ENCODE results near the gene SEPTIN7. TPM values are rescaled to one million over a fixed set of nuclear protein-coding genes. Genes with fewer than 3 reads are reported as not detected.

The SEPTIN7 gene
- total and polyA plus RNA-seq, 9 of the 15 experiments (the other 6 are each of a cell fraction or from before 2014, with no cell fraction given) = 95.0 to 268 (median 163) TPM

- Histone ChIP-seq H3K27me3 (ENCODE audit: control insufficient read depth in 2 of 2, insufficient read depth in 2 of 2, low read length in 2 of 2) (no peaks in the 10 kb centered on the region), H4K20me1 (replicated peaks; ENCODE audit: control insufficient read depth, insufficient read depth, low read length) (no peaks in the 10 kb centered on the region; the same call in 1 of the 2 replicates), H3K4me1 (replicated peaks in 1 of 2; ENCODE audit: control insufficient read depth in 2 of 2, insufficient read depth in 2 of 2, low read length in 2 of 2) (no peaks in the 10 kb centered on the region), H3K79me2 (ENCODE audit: control insufficient read depth, insufficient read depth, low read length) (peaks cover 98% of the 10 kb centered on the region), H3K9ac (ENCODE audit: insufficient read depth in 1 of 2, low read depth in 2 of 2, low read length in 2 of 2) (no peak overlapping the region), H3K27ac (ENCODE audit: extremely low read depth, low read depth, low read length) (no peak overlapping the region), H3K36me3 (ENCODE audit: control insufficient read depth, insufficient read depth, low read length) (no peaks in the 10 kb centered on the region), H3K9me3 (replicated peaks; ENCODE audit: control insufficient read depth, insufficient read depth, low read depth, low read length) (peaks cover 4% of the 10 kb centered on the region; the same call in 1 of the 2 replicates), H2AFZ (ENCODE audit: low read depth, low read length) (no peak overlapping the region), H3K4me3 (no peak overlapping the region), H3K9me1 (ENCODE audit: control insufficient read depth, insufficient read depth, low read length) (no peaks in the 10 kb centered on the region), H3K4me2 (ENCODE audit: insufficient read depth, low read length) (no peak overlapping the region)
- no TSS peak for BruUV-seq (replicated peaks)
- in situ Hi-C loops (cut with MboI) (no loop called here), intact Hi-C loops (cut with micrococcal nuclease) (no loop called here)
- TF ChIP-seq DEAF1 (CRISPR knock-in tag; IDR thresholded peaks at IDR 0.05) (no peak), TSC22D4 (tag; IDR thresholded peaks at IDR 0.05) (no peak), ZNF717 (CRISPR knock-in tag; IDR thresholded peaks at IDR 0.05) (no peak), SMARCC2 (IDR thresholded peaks at IDR 0.05; ENCODE audit: low read depth) (no peak), POU5F1 (IDR thresholded peaks at IDR 0.05; ENCODE audit: borderline replicate concordance, low read depth, low read length, partially characterized antibody) (no peak), ZNF668 (CRISPR knock-in tag; IDR thresholded peaks at IDR 0.05) (no peak), FOXP1 (CRISPR knock-in tag; IDR thresholded peaks at IDR 0.05) (no peak), ZBTB49 (CRISPR knock-in tag; IDR thresholded peaks at IDR 0.05; ENCODE audit: borderline replicate concordance) (no peak), HMBOX1 (IDR thresholded peaks at IDR 0.05) (no peak), U2AF2 (optimal IDR thresholded peaks at IDR 0.05; ENCODE audit: low read depth, low read length) (no peak), HNRNPH1 (optimal IDR thresholded peaks at IDR 0.05; ENCODE audit: low read depth, low read length) (no peak), ZNF12 (CRISPR knock-in tag; IDR thresholded peaks at IDR 0.05) (no peak)
- ATAC-seq (no peak), DNase-seq (ENCODE audit: extremely low read depth in 1 of 4, low spot score in 3 of 4) (no peak), FAIRE-seq (no peak)
- 70% methylated on average over 2 of the region's 2 CpGs for WGBS (ENCODE audit: insufficient coverage, low coverage, missing lambda C conversion rate)
- CTCF ChIA-PET (ENCODE audit: low intra/inter-chr PET ratio) = no interaction called here
- POLR2A ChIA-PET = no interaction called here
Measured at GRCh38 chr7:35817181-35817580, 16.3 kb downstream of the SEPTIN7 start.

Data from K562 (cell line).